ENCODE results near the gene ARHGAP24.
A peak's percentile ranks its signal among the peaks of the same experiment; 100 is the strongest.

GRCh38 chr4:86043755-86044592, 569.0 kb downstream of the ARHGAP24 start:
- TF ChIP-seq POLR2A (IDR thresholded peaks at IDR 0.05) = no peak
- peak; percentile 42 to 70 (median 58) for TF ChIP-seq CTCF (IDR thresholded peaks at IDR 0.05)
